Nephron (organoid): ENCODE measurements around the gene AIRE.

Source experiments
- H3K27ac Mint-ChIP-seq, 3 experiments: 2 replicates each; pipeline ENCODE4 v1.8.0; 2020; ENCODE audit warnings: mixed read lengths in 3 of 3, mild to moderate bottlenecking in 2 of 3, moderate library complexity in 1 of 3
- H3K27me3 Mint-ChIP-seq: 2 replicates; pipeline ENCODE4 v1.8.0; 2021; ENCODE audit warnings: low read depth, mild to moderate bottlenecking, moderate library complexity, mixed read lengths
- H3K36me3 Mint-ChIP-seq: 2 replicates; pipeline ENCODE4 v1.8.0; 2020; ENCODE audit warnings: low read depth, mixed read lengths
- H3K4me1 Mint-ChIP-seq: 2 replicates; pipeline ENCODE4 v1.8.0; 2020; ENCODE audit warnings: mixed read lengths
- H3K4me3 Mint-ChIP-seq, 3 experiments: 2 replicates each; pipeline ENCODE4 v1.8.0; 2020; ENCODE audit warnings: mild to moderate bottlenecking in 3 of 3, mixed read lengths in 3 of 3, moderate library complexity in 2 of 3
- H3K9me3 Mint-ChIP-seq: 2 replicates; pipeline ENCODE4 v1.8.0; 2020; ENCODE audit warnings: mixed read lengths
- CTCF ChIP-seq, 3 experiments: fragments of 200-600 bp; sonication (generic); IDR thresholded peaks; one replicate each; pipeline ENCODE4 v1.5.0; 2021; ENCODE audit warnings: antibody characterized with exemption in 3 of 3; ENCODE audit not compliant: unreplicated experiment in 3 of 3

AIRE gene

GRCh38 chr21:44286716-44287632 lies 1.3 kb downstream of the AIRE start:
- H3K27ac Mint-ChIP-seq, result no peak overlapping the region
- no peak for TF ChIP-seq CTCF (IDR thresholded peaks at IDR 0.05; ENCODE audit: unreplicated experiment in 3 of 3)
- H3K4me3 Mint-ChIP-seq, result no peak overlapping the region
- no peaks in the 10 kb centered on the region for H3K9me3 Mint-ChIP-seq
- no peaks in the 10 kb centered on the region for H3K36me3 Mint-ChIP-seq
- H3K4me1 Mint-ChIP-seq, result peaks cover 14% of the 10 kb centered on the region
- H3K27me3 Mint-ChIP-seq, result peaks cover 48% of the 10 kb centered on the region

- TF ChIP-seq CTCF (IDR thresholded peaks at IDR 0.05; ENCODE audit: unreplicated experiment in 3 of 3), result no peak
- Mint-ChIP-seq H3K4me1 (peaks cover 4% of the 10 kb centered on the region), H3K27ac (no peak overlapping the region), H3K4me3 (no peak overlapping the region), H3K36me3 (no peaks in the 10 kb centered on the region), H3K9me3 (no peaks in the 10 kb centered on the region), H3K27me3 (peaks cover 42% of the 10 kb centered on the region)
Observed at GRCh38 chr21:44288251-44289110, 2.8 kb downstream of the AIRE start.

GRCh38 chr21:44289381-44290010 lies 3.8 kb downstream of the AIRE start:
- Mint-ChIP-seq H3K9me3 (no peaks in the 10 kb centered on the region), H3K27ac (no peak overlapping the region), H3K4me3 (no peak overlapping the region), H3K36me3 (no peaks in the 10 kb centered on the region), H3K27me3 (peaks cover 32% of the 10 kb centered on the region), H3K4me1 (no peaks in the 10 kb centered on the region)
- no peak for TF ChIP-seq CTCF (IDR thresholded peaks at IDR 0.05; ENCODE audit: unreplicated experiment in 3 of 3)

GRCh38 chr21:44290327-44291077 lies 4.8 kb downstream of the AIRE start:
- peaks cover 31% of the 10 kb centered on the region for H3K27me3 Mint-ChIP-seq
- H3K4me3 Mint-ChIP-seq, result no peak overlapping the region
- H3K4me1 Mint-ChIP-seq, result no peaks in the 10 kb centered on the region
- H3K36me3 Mint-ChIP-seq, result no peaks in the 10 kb centered on the region
- no peaks in the 10 kb centered on the region for H3K9me3 Mint-ChIP-seq
- H3K27ac Mint-ChIP-seq, result no peak overlapping the region
- no peak for TF ChIP-seq CTCF (IDR thresholded peaks at IDR 0.05; ENCODE audit: unreplicated experiment in 3 of 3)

GRCh38 chr21:44291078-44291935 lies 5.6 kb downstream of the AIRE start:
- no peak overlapping the region for H3K4me3 Mint-ChIP-seq
- H3K27me3 Mint-ChIP-seq, result peaks cover 31% of the 10 kb centered on the region
- H3K4me1 Mint-ChIP-seq, result no peaks in the 10 kb centered on the region
- H3K9me3 Mint-ChIP-seq, result no peaks in the 10 kb centered on the region
- no peak for TF ChIP-seq CTCF (IDR thresholded peaks at IDR 0.05; ENCODE audit: unreplicated experiment in 3 of 3)
- H3K36me3 Mint-ChIP-seq, result no peaks in the 10 kb centered on the region
- H3K27ac Mint-ChIP-seq, result no peak overlapping the region
